NCI-H2171 treated with DMSO at 0.1 percent for 48 hours (cell line): ENCODE results near the gene TBC1D3I.
"Not testable (repeated sequence)": the region's sequence is repeated elsewhere in the genome, so short reads cannot be mapped to it uniquely, and the experiment has no call there.

ENCODE experiments used
- DNase-seq: peaks from one replicate; lab custom pipeline; 2025; lab: John Stamatoyannopoulos, UW

The TBC1D3I gene

GRCh38 chr17:36264470-36264869, at the start of gene TBC1D3I:
TBC1D3I (minus strand) TSS chr17:36264570; CDS start chr17:36262985, 1,585 bp downstream.
- DNase-seq: not testable (repeated sequence)

- DNase-seq: not testable (repeated sequence)
These were observed 30.8 kb upstream of the TBC1D3I start for GRCh38 chr17:36295161-36295560.

- not testable (repeated sequence) for DNase-seq
These were observed 25.7 kb upstream of the TBC1D3I start for GRCh38 chr17:36289965-36290612.

- DNase-seq: not testable (repeated sequence)
These were observed 19.8 kb upstream of the TBC1D3I start for GRCh38 chr17:36284219-36284618.

- DNase-seq: not testable (repeated sequence)
These were observed 18.9 kb upstream of the TBC1D3I start for GRCh38 chr17:36283256-36283655.

GRCh38 chr17:36242046-36242445, 22.3 kb downstream of the TBC1D3I start:
- not testable (repeated sequence) for DNase-seq

- not testable (repeated sequence) for DNase-seq
These were observed 34.7 kb downstream of the TBC1D3I start for GRCh38 chr17:36229644-36230043.

- not testable (repeated sequence) for DNase-seq
These were observed 41.4 kb downstream of the TBC1D3I start for GRCh38 chr17:36222967-36223366.

GRCh38 chr17:36221581-36222100, 42.7 kb downstream of the TBC1D3I start:
- DNase-seq: not testable (repeated sequence)

- DNase-seq: not testable (repeated sequence)
These were observed 43.4 kb downstream of the TBC1D3I start for GRCh38 chr17:36220737-36221580.

- DNase-seq: not testable (repeated sequence)
These were observed 44.8 kb downstream of the TBC1D3I start for GRCh38 chr17:36219556-36219955.

GRCh38 chr17:36215406-36216308, 48.7 kb downstream of the TBC1D3I start:
- not testable (repeated sequence) for DNase-seq

GRCh38 chr17:36214918-36215317, 49.5 kb downstream of the TBC1D3I start:
- DNase-seq: no peak

- DNase-seq: no peak
These were observed 50.7 kb downstream of the TBC1D3I start for GRCh38 chr17:36213695-36214094.

GRCh38 chr17:36212966-36213365, 51.4 kb downstream of the TBC1D3I start:
- no peak for DNase-seq

- no peak for DNase-seq
These were observed 52.1 kb downstream of the TBC1D3I start for GRCh38 chr17:36212272-36212605.

GRCh38 chr17:36211484-36212271, 52.7 kb downstream of the TBC1D3I start:
- DNase-seq: not testable (repeated sequence)

- not testable (repeated sequence) for DNase-seq
These were observed 53.7 kb downstream of the TBC1D3I start, which contains the start of gene CCL4L2 for GRCh38 chr17:36210439-36211211. CCL4L2 (plus strand) TSS chr17:36211063.

- DNase-seq: no peak
These were observed 54.8 kb downstream of the TBC1D3I start for GRCh38 chr17:36209575-36209974.

- DNase-seq: not testable (repeated sequence)
These were observed 57.0 kb downstream of the TBC1D3I start for GRCh38 chr17:36207383-36207782.
